GM12878 (cell line): Measurements from ENCODE around the gene PKN2. TPM values are rescaled to one million over a fixed set of nuclear protein-coding genes. Genes with fewer than 3 reads are reported as not detected.

Experiments
- ATAC-seq: fragments of 200-7000 bp; cut with Tn5 transposase; 3 replicates; pipeline ENCODE4 v1.9.1; 2020; ENCODE audit warnings: mild to moderate bottlenecking, moderate library complexity
- BruUV-seq: library from RNA; stranded (reverse); fragments of 400-500 nt; replicated peaks from 2 replicates; lab custom pipeline; 2021; lab: Mats Ljungman, UMichigan
- CTCF ChIA-PET: fragments of 300-600 bp; sonication (Branson Sonifier 250); formaldehyde crosslinking; extraction: SDS; loops from one replicate; lab custom pipeline; 2021; ENCODE audit warnings: inconsistent platforms; lab: Yijun Ruan, JAX
- POLR2A ChIA-PET: fragments of 350-600 bp; formaldehyde crosslinking; extraction: SDS; loops from one replicate; lab custom pipeline; 2021; ENCODE audit warnings: inconsistent platforms; lab: Charles Lee
- RAD21 ChIA-PET: fragments of 300-600 bp; sonication (Branson Sonifier 250); formaldehyde crosslinking; loops from one replicate; lab custom pipeline; 2023; ENCODE audit warnings: antibody characterized with exemption; ENCODE audit not compliant: unreplicated experiment; lab: Charles Lee
- SMC1A ChIA-PET: fragments of 300-600 bp; sonication (Branson Sonifier 250); formaldehyde crosslinking; loops from one replicate; lab custom pipeline; 2023; ENCODE audit not compliant: unreplicated experiment, uncharacterized antibody; lab: Charles Lee
- DNase-seq: peaks from one replicate; pipeline ENCODE4 v3.0.0-alpha.2; 2011; ENCODE audit warnings: low read depth, low spot score
- FAIRE-seq: peaks from 3 replicates; lab custom pipeline; 2011; peaks lifted over from hg19 to GRCh38; lab: Jason Lieb, UNC
- H2AFZ ChIP-seq: 2 replicates; pipeline ENCODE4 v1.6.0; 2011; ENCODE audit warnings: low read depth, low read length, control low read depth; ENCODE audit not compliant: control insufficient read depth
- H3K27ac ChIP-seq: 2 replicates; pipeline ENCODE4 v1.5.1; 2011; ENCODE audit warnings: control low read depth; ENCODE audit not compliant: control insufficient read depth, insufficient read depth
- H3K27me3 ChIP-seq, 2 experiments: replicated peaks in 1 of 2; 2 replicates each; pipeline versions ENCODE4 v1.6.0 to v1.6.1; 2011; ENCODE audit warnings: low read length in 1 of 2; ENCODE audit not compliant: control insufficient read depth in 2 of 2, insufficient read depth in 2 of 2
- H3K36me3 ChIP-seq, 2 experiments: 2 replicates each; pipeline ENCODE4 v1.5.1; 2011; ENCODE audit warnings: low read length in 1 of 2; ENCODE audit not compliant: control insufficient read depth in 2 of 2, insufficient read depth in 2 of 2
- H3K4me1 ChIP-seq: 2 replicates; pipeline ENCODE4 v1.6.1; 2011; ENCODE audit warnings: mild to moderate bottlenecking, low read length, moderate library complexity, mixed read lengths; ENCODE audit not compliant: control insufficient read depth, insufficient read depth
- H3K4me2 ChIP-seq: 2 replicates; pipeline ENCODE4 v1.6.0; 2011; ENCODE audit warnings: control low read depth; ENCODE audit not compliant: control insufficient read depth, insufficient read depth
- H3K4me3 ChIP-seq: fragments of 200-600 bp; sonication (generic); 2 replicates; pipeline ENCODE4 v1.5.1; 2016
- H3K79me2 ChIP-seq: 2 replicates; pipeline ENCODE4 v1.6.0; 2011; ENCODE audit warnings: low read length; ENCODE audit not compliant: control insufficient read depth, insufficient read depth
- H3K9ac ChIP-seq: 2 replicates; pipeline ENCODE4 v1.8.0; 2011; ENCODE audit warnings: low read length, control low read depth, mixed read lengths; ENCODE audit not compliant: control insufficient read depth, insufficient read depth
- H3K9me3 ChIP-seq: replicated peaks from 3 replicates; pipeline ENCODE4 v1.5.1; 2011; ENCODE audit warnings: mild to moderate bottlenecking, low read length; ENCODE audit not compliant: control insufficient read depth, insufficient read depth
- H4K20me1 ChIP-seq: 2 replicates; pipeline ENCODE4 v1.6.0; 2011; ENCODE audit not compliant: control insufficient read depth, insufficient read depth
- EED ChIP-seq: sonication (generic); IDR thresholded peaks from 2 replicates; pipeline ENCODE4 v1.6.1; 2016; ENCODE audit warnings: antibody characterized with exemption, low read depth
- ETV6 ChIP-seq, 2 experiments: fragments of 450-650 bp in 1 of 2; IDR thresholded peaks in 1 of 2; conservative IDR thresholded peaks in 1 of 2; 2 replicates each; pipeline ENCODE4 v1.6.1; 2014; ENCODE audit warnings: antibody characterized with exemption in 1 of 2, borderline replicate concordance in 1 of 2, low read depth in 1 of 2, mild to moderate bottlenecking in 1 of 2, moderate library complexity in 1 of 2
- HDGF ChIP-seq: fragments of 450-650 bp; IDR thresholded peaks from 2 replicates; pipeline ENCODE4 v1.6.1; 2016; ENCODE audit warnings: antibody characterized with exemption
- MYC ChIP-seq: IDR thresholded peaks from 2 replicates; pipeline ENCODE4 v1.6.1; 2011; ENCODE audit warnings: mild to moderate bottlenecking, low read length, moderate library complexity, inconsistent platforms; ENCODE audit not compliant: insufficient read depth, insufficient replicate concordance, insufficient read length, severe bottlenecking
- NR2C2 ChIP-seq: IDR thresholded peaks from 2 replicates; pipeline ENCODE4 v1.6.1; 2011; ENCODE audit warnings: borderline replicate concordance, low read depth; ENCODE audit not compliant: control insufficient read depth, insufficient read length
- NRF1 ChIP-seq: conservative IDR thresholded peaks from 2 replicates; pipeline ENCODE4 v1.6.1; 2011; ENCODE audit warnings: mild to moderate bottlenecking, low read depth, low read length, improper control_type of control experiment
- SREBF2 ChIP-seq: IDR thresholded peaks from 2 replicates; pipeline ENCODE4 v1.6.1; 2012; ENCODE audit warnings: mild to moderate bottlenecking, low read length
- WGBS: methylation state at CpG from one replicate; pipeline ENCODE4 v1.1.6; 2016; ENCODE audit warnings: low lambda C conversion rate; ENCODE audit not compliant: insufficient replicate concordance, insufficient coverage; ENCODE audit errors: missing lambda C conversion rate; 5-methylcytosine and 5-hydroxymethylcytosine counted together
- in situ Hi-C: fragments of 300-500 bp; cut with MboI; formaldehyde crosslinking; loops from 9 replicates; pipeline ENCODE4 v1.14.3; 2018; ENCODE audit warnings: mixed read lengths
- intact Hi-C: fragments of 100-400 bp; cut with micrococcal nuclease; formaldehyde crosslinking; loops from one replicate; pipeline ENCODE4 v1.14.2; 2022; ENCODE audit not compliant: unreplicated experiment
- polyA plus RNA-seq, 11 experiments: library from polyadenylated mRNA; depleted of rRNA in 4 of 11; unstranded in 6 of 11; stranded (reverse) in 5 of 11; fragments of >200 nt; fragmentation: Nextera tagmentation in 4 of 11; fragmentation: Illumina TruSeq in 1 of 11; extraction: Ambion mirVana in 4 of 11; extraction: Trizol in 1 of 11; gene quantifications; 1 replicate in 1 of 11; 2 replicates in 10 of 11; pipeline versions ENCODE4 v1.2.1 to v1.2.3, GENCODE V29; 2011 to 2016; ENCODE audit warnings: inconsistent platforms in 2 of 11, missing spikeins in 2 of 11, low read depth in 1 of 11
- total RNA-seq, 4 experiments: library from RNA; depleted of rRNA in 3 of 4; stranded (reverse); fragments of >200 nt in 3 of 4; fragmentation: Illumina TruSeq in 1 of 4; extraction: Trizol in 1 of 4; gene quantifications; 2 replicates each; pipeline versions ENCODE4 v1.2.1 to v1.2.3, GENCODE V29; 2013 to 2021
- TF ChIP-seq, protein P1 (sequence below): fragments of 450-650 bp; IDR thresholded peaks from 2 replicates; pipeline ENCODE4 v1.6.1; 2017; ENCODE audit warnings: borderline replicate concordance

Gene PKN2
- total and polyA plus RNA-seq, 10 of the 15 experiments (the other 5 are each of a cell fraction or from before 2014, with no cell fraction given), result 2.6 to 18.3 (median 12.9) TPM

DNA sequence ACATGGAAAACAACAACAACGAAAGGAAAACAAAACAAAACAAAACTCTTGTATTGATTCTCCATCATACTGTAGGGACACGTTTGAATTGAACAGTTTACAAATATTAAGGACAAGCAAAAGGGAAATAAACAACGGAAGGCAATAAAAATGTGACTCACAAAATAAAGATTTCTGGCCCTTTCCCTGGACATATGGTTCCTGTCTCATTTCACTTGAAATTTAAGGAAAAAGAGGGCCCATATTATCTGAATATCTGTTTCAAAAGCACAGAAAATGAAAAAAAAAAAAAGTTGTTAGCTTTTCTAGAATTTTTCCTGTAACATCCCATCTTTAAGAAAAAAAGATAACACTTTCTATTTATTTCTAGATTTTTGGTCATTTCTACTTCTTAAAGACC is 3.6 kb upstream of the PKN2 start:
- TF ChIP-seq SREBF2 (no peak), HDGF (no peak), MYC (no peak), EED (no peak), ETV6 (conservative IDR thresholded peaks at IDR 0.05 in 1 of 2, IDR thresholded peaks at IDR 0.05 in 1 of 2; ENCODE audit: borderline replicate concordance in 1 of 2, low read depth in 1 of 2) (no peak), NRF1 (no peak), NR2C2 (no peak)
- TF ChIP-seq, protein P1, sequence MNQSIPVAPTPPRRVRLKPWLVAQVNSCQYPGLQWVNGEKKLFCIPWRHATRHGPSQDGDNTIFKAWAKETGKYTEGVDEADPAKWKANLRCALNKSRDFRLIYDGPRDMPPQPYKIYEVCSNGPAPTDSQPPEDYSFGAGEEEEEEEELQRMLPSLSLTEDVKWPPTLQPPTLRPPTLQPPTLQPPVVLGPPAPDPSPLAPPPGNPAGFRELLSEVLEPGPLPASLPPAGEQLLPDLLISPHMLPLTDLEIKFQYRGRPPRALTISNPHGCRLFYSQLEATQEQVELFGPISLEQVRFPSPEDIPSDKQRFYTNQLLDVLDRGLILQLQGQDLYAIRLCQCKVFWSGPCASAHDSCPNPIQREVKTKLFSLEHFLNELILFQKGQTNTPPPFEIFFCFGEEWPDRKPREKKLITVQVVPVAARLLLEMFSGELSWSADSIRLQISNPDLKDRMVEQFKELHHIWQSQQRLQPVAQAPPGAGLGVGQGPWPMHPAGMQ, result no peak
- Histone ChIP-seq H3K4me3 (no peak overlapping the region), H3K27ac (no peak overlapping the region), H4K20me1 (no peaks in the 10 kb centered on the region), H3K36me3 (no peaks in the 10 kb centered on the region), H3K4me2 (no peak overlapping the region), H3K4me1 (no peaks in the 10 kb centered on the region), H3K27me3 (no peaks in the 10 kb centered on the region), H2AFZ (no peak overlapping the region), H3K79me2 (peaks cover 19% of the 10 kb centered on the region), H3K9me3 (no peaks in the 10 kb centered on the region), H3K9ac (no peak overlapping the region)
- DNase-seq, result no peak
- WGBS, result 82% methylated on average over 3 of the region's 3 CpGs
- POLR2A ChIA-PET, result no interaction called here
- BruUV-seq, result no TSS peak
- SMC1A ChIA-PET, result interaction anchor here (1.1 kb wide), 1 partner anchor 21 kb away, joined by 4 read pairs; no protein-coding TSS in a partner anchor
- RAD21 ChIA-PET, result interaction anchor here (2.0 kb wide), 1 partner anchor 210 kb away, joined by 5 read pairs; the partner anchor contains the start of gene GTF2B
- CTCF ChIA-PET, result interaction anchor here (1.5 to 3.5 kb wide), 3 partner anchors 20 to 25 kb away, joined by 5 to 18 read pairs (median 5); no protein-coding TSS in a partner anchor
- in situ Hi-C loops (loop anchor here (25.0 kb wide), 1 partner anchor 1768 kb away; the partner anchor contains the start of genes HS2ST1 and SELENOF), intact Hi-C loops (no loop called here)
- no peak for ATAC-seq
- no peak for FAIRE-seq
